Lower leg skin (tissue), 3 donors: ENCODE results near the gene TRIM27.

ENCODE experiments used
- CTCF ChIP-seq, 3 donors: fragments of 450-650 bp; IDR thresholded peaks; one replicate each; pipeline ENCODE4 v1.5.1; 2016; ENCODE audit warnings: antibody characterized with exemption in 3 of 3, mild to moderate bottlenecking in 3 of 3, moderate library complexity in 2 of 3
- POLR2A ChIP-seq, 2 donors: fragments of 450-650 bp; IDR thresholded peaks; one replicate each; pipeline ENCODE4 v1.6.1; 2016 to 2017; ENCODE audit warnings: antibody characterized with exemption in 2 of 2, mild to moderate bottlenecking in 1 of 2, moderate library complexity in 1 of 2

- TF ChIP-seq CTCF (IDR thresholded peaks at IDR 0.05) = no peak
- no peak for TF ChIP-seq POLR2A (IDR thresholded peaks at IDR 0.05)
Measured at GRCh38 chr6:28896505-28897368, 27.0 kb downstream of the TRIM27 start.
